SJCRH30 (cell line): ENCODE data around the gene GFM2. TPM values are rescaled to one million over a fixed set of nuclear protein-coding genes. Genes with fewer than 3 reads are reported as not detected.
"Not testable (repeated sequence)": the region's sequence is repeated elsewhere in the genome, so short reads cannot be mapped to it uniquely, and the experiment has no call there.

Source experiments
- DNase-seq, 2 experiments: peaks; one replicate each; pipeline ENCODE4 v3.0.0-alpha.2; 2015 to 2020
- H3K27ac ChIP-seq: fragments of 250-450 bp; sonication (Bioruptor Pico); 2 replicates; pipeline ENCODE4 v1.5.1; 2020; ENCODE audit warnings: mild to moderate bottlenecking, moderate library complexity
- H3K27me3 ChIP-seq: fragments of 250-450 bp; sonication (Bioruptor Pico); 2 replicates; pipeline ENCODE4 v1.5.1; 2020; ENCODE audit warnings: mild to moderate bottlenecking, moderate library complexity
- H3K36me3 ChIP-seq: fragments of 250-450 bp; sonication (Bioruptor Pico); 2 replicates; pipeline ENCODE4 v1.5.1; 2020; ENCODE audit warnings: mild to moderate bottlenecking, moderate library complexity
- H3K4me1 ChIP-seq: fragments of 250-450 bp; sonication (Bioruptor Pico); 2 replicates; pipeline ENCODE4 v1.5.1; 2020; ENCODE audit warnings: mild to moderate bottlenecking, moderate library complexity
- H3K4me3 ChIP-seq: fragments of 250-450 bp; sonication (Bioruptor Pico); 2 replicates; pipeline ENCODE4 v1.5.1; 2020; ENCODE audit warnings: mild to moderate bottlenecking, moderate library complexity
- H3K9me3 ChIP-seq: fragments of 250-450 bp; sonication (Bioruptor Pico); replicated peaks from 2 replicates; pipeline ENCODE4 v1.5.1; 2020; ENCODE audit warnings: mild to moderate bottlenecking, moderate library complexity
- total RNA-seq: library from RNA; depleted of rRNA; stranded (reverse); fragments of >200 nt; shearing (Covaris generic); gene quantifications from 2 replicates; pipeline ENCODE4 v1.2.3, GENCODE V29; 2014; rRNA removed

GFM2 gene
- total RNA-seq, 1 experiment from 2014 or later = 73.2 TPM

DNA sequence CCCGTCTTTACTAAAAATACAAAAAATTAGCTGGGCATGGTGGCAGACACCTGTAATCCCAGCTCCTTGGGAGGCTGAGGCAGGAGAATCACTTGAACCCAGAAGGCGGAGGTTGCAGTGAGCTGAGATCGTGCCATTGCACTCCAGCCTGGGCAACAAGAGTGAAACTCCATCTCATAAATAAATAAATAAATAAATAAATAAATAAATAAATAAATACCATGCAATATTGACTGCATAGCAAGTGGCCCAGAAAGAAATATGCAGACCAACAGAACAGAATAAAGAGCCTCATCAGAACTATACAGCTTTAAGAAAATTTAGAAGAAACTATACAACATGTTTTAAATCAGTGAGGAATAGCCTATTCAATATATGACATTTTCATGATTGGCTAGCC lies 88.8 kb downstream of the GFM2 start:
- not testable (repeated sequence) for H3K27me3 ChIP-seq, H3K36me3 ChIP-seq, H3K9me3 ChIP-seq, H3K4me1 ChIP-seq, DNase-seq, H3K27ac ChIP-seq, H3K4me3 ChIP-seq

DNA sequence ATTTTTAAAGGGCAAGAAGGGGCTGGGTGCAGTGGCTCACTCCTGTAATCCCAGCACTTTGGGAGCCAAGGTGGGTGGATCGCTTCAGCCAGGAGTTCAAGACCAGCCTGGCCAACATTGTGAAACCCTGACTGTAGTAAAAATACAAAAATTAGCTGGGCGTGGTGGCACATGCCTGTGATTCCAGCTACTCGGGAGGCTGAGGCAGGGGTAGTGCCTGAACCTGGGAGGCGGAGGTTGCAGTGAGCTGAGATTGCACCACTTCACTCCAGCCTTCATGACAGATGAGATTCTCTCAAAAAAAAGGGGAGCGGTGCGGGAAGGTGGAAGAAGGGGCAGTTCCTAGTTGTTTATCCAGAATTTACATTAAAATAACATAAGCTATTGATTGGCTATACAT lies 90.5 kb downstream of the GFM2 start:
- H3K9me3 ChIP-seq, H3K36me3 ChIP-seq, DNase-seq, H3K27ac ChIP-seq, H3K4me3 ChIP-seq, H3K4me1 ChIP-seq, H3K27me3 ChIP-seq: not testable (repeated sequence)

DNA sequence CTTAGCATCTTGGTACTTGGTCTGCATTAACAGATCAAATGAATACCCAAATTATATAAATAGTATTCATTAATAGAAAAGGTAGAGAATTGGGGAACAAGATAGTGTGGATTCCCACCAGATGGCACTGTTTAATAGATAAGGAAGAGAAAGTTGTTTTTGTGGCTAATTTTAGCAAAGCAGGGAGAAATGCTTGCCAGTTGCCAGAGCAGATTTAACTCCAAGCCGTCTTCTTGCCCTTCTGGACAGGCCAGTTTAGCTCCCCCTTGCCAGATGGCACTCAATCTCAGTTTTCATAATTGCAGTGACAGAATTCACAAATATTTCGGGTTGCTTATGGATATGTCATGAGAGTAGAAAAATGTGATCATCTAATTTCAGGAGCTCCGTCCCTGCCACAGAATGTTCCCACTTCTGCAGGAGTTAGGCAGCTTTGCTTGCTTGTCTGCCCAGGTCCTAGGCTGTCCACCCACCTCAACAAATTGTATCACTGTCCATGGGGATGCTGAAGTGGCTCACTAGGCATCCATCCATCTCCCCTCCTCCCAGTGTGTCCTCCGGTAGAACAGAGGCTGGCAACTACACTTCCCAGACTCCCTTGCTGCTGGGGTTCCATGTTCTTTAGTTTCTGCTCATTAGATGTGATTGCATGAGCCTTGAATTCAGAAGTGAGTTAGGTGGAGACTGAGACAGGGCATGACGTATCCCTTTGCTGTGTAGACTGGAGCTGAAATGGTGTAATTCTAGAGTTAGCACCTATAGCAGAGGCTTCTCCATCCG lies 93.7 kb downstream of the GFM2 start:
- Histone ChIP-seq H3K36me3 (no peaks in the 10 kb centered on the region), H3K27me3 (no peaks in the 10 kb centered on the region), H3K27ac (no peak overlapping the region), H3K9me3 (no peaks in the 10 kb centered on the region), H3K4me1 (no peaks in the 10 kb centered on the region), H3K4me3 (no peak overlapping the region)
- DNase-seq = peak; percentile 16 to 52

DNA sequence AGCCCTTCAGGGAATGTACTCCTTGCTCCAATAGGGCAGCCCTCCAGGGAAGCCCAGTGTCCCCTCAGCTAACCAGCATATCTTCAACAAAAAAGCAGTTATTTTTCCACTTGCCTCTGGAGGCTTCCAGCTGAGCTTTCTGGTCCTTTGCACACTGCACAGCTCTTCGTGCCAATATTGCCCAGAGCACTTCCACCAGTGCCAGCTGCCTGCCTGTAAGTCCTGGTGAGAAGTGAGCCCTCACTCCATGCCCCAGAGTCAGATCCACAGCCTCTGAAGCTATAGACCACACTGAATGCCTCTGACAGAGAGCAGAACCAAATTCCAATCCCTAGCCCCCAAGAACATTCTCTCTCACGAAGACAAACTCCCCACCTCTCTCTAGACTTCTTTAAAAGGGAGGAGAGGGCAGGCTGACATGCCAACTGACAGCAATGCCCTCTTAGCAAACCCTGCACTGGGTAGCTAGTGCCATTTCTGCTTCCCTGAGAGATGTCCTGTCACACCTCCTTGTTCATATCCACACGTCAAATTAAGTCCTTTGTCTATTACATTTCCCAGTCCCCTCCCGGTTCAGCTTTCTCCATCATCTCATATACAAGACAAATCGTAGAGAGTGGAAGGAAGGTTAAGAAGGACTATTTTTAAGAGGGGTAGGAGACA lies 94.6 kb downstream of the GFM2 start:
- no peaks in the 10 kb centered on the region for H3K27me3 ChIP-seq
- DNase-seq = no peak
- H3K36me3 ChIP-seq = no peaks in the 10 kb centered on the region
- no peak overlapping the region for H3K27ac ChIP-seq
- no peaks in the 10 kb centered on the region for H3K9me3 ChIP-seq
- H3K4me1 ChIP-seq = no peaks in the 10 kb centered on the region
- no peak overlapping the region for H3K4me3 ChIP-seq

Other genes with a start within 250 kb of the GFM2 start
- 104 and 109 TPM in 2 replicates for gene ENC1, start 126.4 kb downstream of the GFM2 start, total RNA-seq
- gene HEXB, start 81.9 kb downstream of the GFM2 start, total RNA-seq = 43.0 and 46.8 TPM in 2 replicates
- gene NSA2, start 132 bp upstream of the GFM2 start, total RNA-seq = 162 and 188 TPM in 2 replicates
- 14.4 and 17.9 TPM in 2 replicates for gene FAM169A, start 99.3 kb upstream of the GFM2 start, total RNA-seq